ENCODE results near the gene EEF1AKMT2.

The EEF1AKMT2 gene

DNA sequence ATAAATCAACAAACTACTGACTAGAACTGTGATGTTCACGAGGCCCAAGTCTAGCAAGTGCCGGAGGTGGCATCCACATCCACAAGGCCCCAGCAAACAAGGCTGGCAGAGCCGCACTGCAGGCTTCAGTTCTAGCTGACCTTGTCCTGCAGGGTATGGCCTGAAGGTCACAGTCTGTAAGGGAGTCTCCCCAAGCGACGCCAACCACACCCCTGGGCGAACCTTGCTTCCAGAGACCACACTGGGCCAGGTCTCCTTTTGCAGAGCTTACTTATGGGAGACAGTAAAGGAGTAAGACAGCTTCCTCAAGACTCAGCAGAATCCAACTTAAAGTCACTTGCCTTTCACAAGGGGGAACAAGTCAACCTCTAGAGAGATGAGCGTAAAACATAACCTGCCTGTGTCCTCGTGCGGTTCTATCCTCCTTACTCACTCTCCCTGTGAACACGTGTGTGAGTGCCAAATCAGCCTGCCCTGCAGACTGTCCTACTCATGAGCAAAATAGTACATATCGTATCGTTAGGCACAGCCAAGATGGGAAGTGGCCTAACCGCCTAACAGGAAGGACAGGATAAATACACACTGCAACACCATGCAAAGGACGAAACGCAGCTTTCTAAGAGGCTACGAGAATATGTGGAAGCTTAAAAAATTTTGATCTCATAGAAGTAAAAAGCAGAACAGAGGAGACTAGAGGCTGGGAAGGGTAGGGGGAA is 70.2 kb downstream of the EEF1AKMT2 start:
- Histone ChIP-seq H3K4me1 (ENCODE audit: control insufficient read depth, insufficient read depth, low read length, unreplicated experiment) (peaks cover 34% of the 10 kb centered on the region), H3K4me3 (ENCODE audit: low read depth, low read length) (no peak overlapping the region), H3K27me3 (ENCODE audit: insufficient read depth, low read length) (no peaks in the 10 kb centered on the region), H2AFZ (ENCODE audit: low read length, unreplicated experiment) (no peak overlapping the region), H3K79me2 (ENCODE audit: control insufficient read depth, insufficient read depth, low read length, unreplicated experiment) (peaks cover 6% of the 10 kb centered on the region), H3K27ac (ENCODE audit: low read depth, low read length) (no peak overlapping the region), H3K36me3 (ENCODE audit: insufficient read depth, low read length) (no peaks in the 10 kb centered on the region)

DNA sequence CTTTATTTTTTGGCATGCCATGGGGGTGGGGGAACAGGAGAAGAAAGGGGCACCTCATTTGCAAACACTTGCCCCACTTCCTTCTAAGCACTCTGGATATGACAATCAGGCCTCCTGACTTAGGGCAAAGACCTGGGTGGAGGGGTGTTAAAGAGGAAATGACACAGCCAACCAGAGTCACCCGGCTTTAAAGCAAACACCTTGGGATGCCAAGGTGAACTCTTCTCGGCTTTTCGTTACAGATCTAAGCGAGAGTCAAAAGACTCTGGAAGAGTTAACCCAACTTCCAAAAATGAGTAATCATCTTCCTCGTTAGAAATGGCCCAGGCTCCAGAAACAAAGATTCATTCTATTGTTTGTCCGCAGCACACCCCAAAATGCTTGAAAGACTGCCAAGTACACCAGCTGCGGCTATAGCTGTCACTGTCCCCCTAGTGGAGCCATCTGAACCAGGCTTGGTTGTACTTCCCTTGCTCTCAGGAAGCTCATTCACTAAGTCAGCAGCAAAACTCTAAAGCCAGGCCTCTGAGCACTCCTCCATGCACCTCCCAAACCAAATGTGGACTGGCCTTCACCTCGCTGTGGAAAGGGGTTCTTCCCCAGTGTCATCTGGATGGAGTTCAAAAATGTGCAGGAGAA is 72.4 kb downstream of the EEF1AKMT2 start:
- H3K27ac ChIP-seq (ENCODE audit: low read depth, low read length), result no peak overlapping the region
- peaks cover 34% of the 10 kb centered on the region for H3K4me1 ChIP-seq (ENCODE audit: control insufficient read depth, insufficient read depth, low read length, unreplicated experiment)
- no peak overlapping the region for H3K4me3 ChIP-seq (ENCODE audit: low read depth, low read length)
- H3K79me2 ChIP-seq (ENCODE audit: control insufficient read depth, insufficient read depth, low read length, unreplicated experiment), result peaks cover 7% of the 10 kb centered on the region
- H2AFZ ChIP-seq (ENCODE audit: low read length, unreplicated experiment), result no peak overlapping the region
- no peaks in the 10 kb centered on the region for H3K27me3 ChIP-seq (ENCODE audit: insufficient read depth, low read length)
- H3K36me3 ChIP-seq (ENCODE audit: insufficient read depth, low read length), result no peaks in the 10 kb centered on the region

DNA sequence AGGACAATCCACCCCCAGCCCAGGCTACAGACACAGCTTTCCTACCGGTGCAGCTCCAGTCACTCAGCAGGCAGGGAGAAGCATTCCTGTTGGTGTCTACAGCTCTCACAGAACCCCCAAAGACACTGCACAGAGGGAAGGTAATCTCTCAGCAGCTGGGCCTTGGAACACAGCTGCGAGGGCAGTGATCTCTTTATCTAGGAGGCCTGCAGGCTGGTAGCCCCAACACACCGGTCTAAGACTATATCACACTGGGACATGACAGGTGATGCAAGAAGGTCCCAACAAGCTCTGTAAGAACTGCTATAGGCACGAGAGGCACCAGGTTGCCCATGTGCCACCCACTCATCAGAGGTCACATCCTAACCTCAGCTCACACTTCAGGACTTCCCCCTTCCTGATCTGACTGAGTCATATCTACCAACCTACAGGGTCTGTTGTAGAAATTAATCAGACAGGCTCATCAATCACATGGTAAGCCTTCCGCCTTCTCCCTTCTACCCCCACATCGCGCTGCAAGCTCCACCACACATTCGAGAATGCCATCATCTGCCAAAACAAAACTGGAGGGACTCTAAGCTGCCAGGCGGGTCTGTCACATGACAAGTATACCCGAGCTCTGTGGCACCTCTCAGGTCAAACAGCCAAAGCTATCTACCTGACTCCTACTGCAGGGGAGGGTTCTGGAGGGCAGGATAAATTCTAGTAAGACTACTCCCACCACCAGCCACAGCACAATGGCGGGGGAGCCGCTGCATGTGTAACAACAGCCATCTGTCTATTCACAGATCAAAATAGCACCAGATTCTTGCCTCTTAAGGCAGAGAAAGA is 73.6 kb downstream of the EEF1AKMT2 start:
- Histone ChIP-seq H3K79me2 (ENCODE audit: control insufficient read depth, insufficient read depth, low read length, unreplicated experiment) (peaks cover 3% of the 10 kb centered on the region), H3K27ac (ENCODE audit: low read depth, low read length) (no peak overlapping the region), H3K4me1 (ENCODE audit: control insufficient read depth, insufficient read depth, low read length, unreplicated experiment) (peaks cover 24% of the 10 kb centered on the region), H3K36me3 (ENCODE audit: insufficient read depth, low read length) (no peaks in the 10 kb centered on the region), H3K4me3 (ENCODE audit: low read depth, low read length) (no peak overlapping the region), H3K27me3 (ENCODE audit: insufficient read depth, low read length) (no peaks in the 10 kb centered on the region), H2AFZ (ENCODE audit: low read length, unreplicated experiment) (no peak overlapping the region)

DNA sequence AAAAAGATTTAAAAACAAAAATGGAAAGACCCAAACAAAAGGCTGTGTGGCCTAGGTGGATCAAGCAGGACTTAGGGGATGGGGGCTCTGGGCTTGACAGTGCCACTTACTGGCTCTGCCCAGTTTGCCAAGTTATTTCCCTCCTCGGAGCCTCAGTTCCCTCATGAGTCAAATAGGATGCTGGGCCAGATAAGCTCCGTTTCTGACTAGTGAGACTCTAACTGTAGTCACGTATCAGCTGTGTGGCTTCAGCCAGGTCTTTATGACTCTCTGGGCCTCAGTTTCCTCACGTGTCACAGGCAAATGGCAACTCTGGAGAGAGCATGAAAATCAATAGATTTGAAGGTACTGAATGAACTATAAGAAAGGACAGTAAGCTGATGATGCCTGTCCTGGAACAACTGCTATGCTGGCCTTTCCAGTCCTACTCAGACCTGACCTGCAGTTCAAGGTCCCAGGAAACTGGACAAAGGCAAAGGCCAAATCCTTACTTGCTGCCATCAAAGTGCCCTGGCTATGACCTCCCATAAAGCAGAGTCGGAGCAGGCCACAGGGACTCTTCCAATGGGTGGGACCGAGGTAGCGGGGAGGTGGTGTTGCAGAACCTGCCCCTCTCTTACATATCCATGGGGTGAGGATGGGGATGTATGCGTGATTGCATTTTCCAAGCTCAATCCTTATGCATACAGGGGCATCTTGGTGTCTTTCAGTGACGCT is 74.5 kb downstream of the EEF1AKMT2 start:
- Histone ChIP-seq H2AFZ (ENCODE audit: low read length, unreplicated experiment) (no peak overlapping the region), H3K79me2 (ENCODE audit: control insufficient read depth, insufficient read depth, low read length, unreplicated experiment) (peaks cover 3% of the 10 kb centered on the region), H3K4me3 (ENCODE audit: low read depth, low read length) (no peak overlapping the region), H3K27ac (ENCODE audit: low read depth, low read length) (no peak overlapping the region), H3K4me1 (ENCODE audit: control insufficient read depth, insufficient read depth, low read length, unreplicated experiment) (peaks cover 25% of the 10 kb centered on the region), H3K27me3 (ENCODE audit: insufficient read depth, low read length) (no peaks in the 10 kb centered on the region), H3K36me3 (ENCODE audit: insufficient read depth, low read length) (no peaks in the 10 kb centered on the region)

DNA sequence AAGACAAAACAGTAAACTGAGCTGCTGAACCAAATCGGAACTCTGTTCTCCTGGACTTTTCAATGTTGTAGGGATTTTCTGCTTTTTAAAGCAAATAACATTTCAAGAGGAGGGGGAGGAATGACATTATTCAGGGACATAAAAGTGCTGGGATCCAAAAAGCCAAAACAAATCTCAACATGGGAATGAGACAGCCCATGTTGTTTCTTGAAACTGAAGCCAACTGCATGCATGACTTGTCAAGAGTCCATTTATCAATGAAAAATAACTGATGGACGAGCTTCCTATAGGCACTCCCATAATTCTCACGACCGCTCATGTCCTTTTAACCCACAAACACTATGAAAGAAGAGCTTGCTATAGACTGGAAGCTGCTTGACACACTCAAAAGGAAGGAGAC is 75.3 kb downstream of the EEF1AKMT2 start:
- no peak overlapping the region for H3K27ac ChIP-seq (ENCODE audit: low read depth, low read length)
- H3K36me3 ChIP-seq (ENCODE audit: insufficient read depth, low read length), result no peaks in the 10 kb centered on the region
- H3K4me3 ChIP-seq (ENCODE audit: low read depth, low read length), result no peak overlapping the region
- H3K79me2 ChIP-seq (ENCODE audit: control insufficient read depth, insufficient read depth, low read length, unreplicated experiment), result peaks cover 3% of the 10 kb centered on the region
- no peaks in the 10 kb centered on the region for H3K27me3 ChIP-seq (ENCODE audit: insufficient read depth, low read length)
- peaks cover 25% of the 10 kb centered on the region for H3K4me1 ChIP-seq (ENCODE audit: control insufficient read depth, insufficient read depth, low read length, unreplicated experiment)
- H2AFZ ChIP-seq (ENCODE audit: low read length, unreplicated experiment), result no peak overlapping the region

DNA sequence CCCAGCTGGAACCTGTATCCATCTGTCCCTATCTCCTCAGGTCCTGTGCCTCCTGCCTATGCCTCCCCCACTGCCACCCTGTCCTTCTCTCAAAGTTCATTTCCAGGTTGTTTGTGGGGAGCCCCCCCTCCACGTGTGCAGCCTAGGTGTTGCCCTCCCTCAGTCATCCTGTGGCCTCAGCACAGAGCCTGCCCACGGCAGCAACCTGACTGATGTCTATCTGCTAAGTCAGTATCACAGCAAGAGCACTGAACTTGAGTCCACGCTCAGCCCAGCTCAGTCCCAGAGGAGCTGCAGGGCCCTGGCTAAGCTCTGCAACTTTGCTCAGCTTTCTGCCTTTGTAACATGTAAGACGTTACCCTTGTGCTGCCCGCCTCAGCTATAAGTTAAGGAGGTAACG is 76.2 kb downstream of the EEF1AKMT2 start:
- Histone ChIP-seq H3K27me3 (ENCODE audit: insufficient read depth, low read length) (no peaks in the 10 kb centered on the region), H3K36me3 (ENCODE audit: insufficient read depth, low read length) (no peaks in the 10 kb centered on the region), H3K4me1 (ENCODE audit: control insufficient read depth, insufficient read depth, low read length, unreplicated experiment) (peaks cover 25% of the 10 kb centered on the region), H3K4me3 (ENCODE audit: low read depth, low read length) (no peak overlapping the region), H3K79me2 (ENCODE audit: control insufficient read depth, insufficient read depth, low read length, unreplicated experiment) (peaks cover 5% of the 10 kb centered on the region), H3K27ac (ENCODE audit: low read depth, low read length) (no peak overlapping the region), H2AFZ (ENCODE audit: low read length, unreplicated experiment) (no peak overlapping the region)

DNA sequence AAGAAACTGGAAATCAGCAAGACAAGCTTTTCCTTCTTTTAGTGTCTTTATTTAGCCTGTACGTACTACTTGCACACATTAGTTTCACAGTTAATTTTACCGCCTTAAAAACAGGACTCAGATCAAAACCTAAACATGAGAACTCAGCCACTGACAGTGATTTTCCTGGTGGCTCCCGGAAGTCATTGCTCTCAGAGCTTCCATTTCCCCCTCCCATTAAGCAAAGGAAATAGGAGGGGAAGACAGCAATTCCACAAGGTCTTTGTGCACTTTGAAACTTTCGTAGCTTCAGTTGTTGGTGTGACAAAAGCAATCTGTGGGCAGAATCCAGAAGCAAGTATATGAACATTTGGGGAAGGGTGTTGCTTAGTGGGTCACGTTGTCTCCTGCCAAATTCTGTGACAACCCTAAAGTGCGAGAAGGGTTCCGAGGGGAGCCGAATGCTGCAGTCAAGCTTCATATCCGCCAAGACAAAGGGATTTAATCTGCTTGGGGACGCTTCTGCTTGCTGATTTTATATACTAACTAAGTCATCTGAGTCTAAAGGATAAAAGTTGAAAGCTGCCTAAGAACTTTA is 77.9 kb downstream of the EEF1AKMT2 start:
- Histone ChIP-seq H3K36me3 (ENCODE audit: insufficient read depth, low read length) (no peaks in the 10 kb centered on the region), H3K4me3 (ENCODE audit: low read depth, low read length) (no peak overlapping the region), H3K79me2 (ENCODE audit: control insufficient read depth, insufficient read depth, low read length, unreplicated experiment) (peaks cover 5% of the 10 kb centered on the region), H2AFZ (ENCODE audit: low read length, unreplicated experiment) (no peak overlapping the region), H3K27ac (ENCODE audit: low read depth, low read length) (no peak overlapping the region), H3K27me3 (ENCODE audit: insufficient read depth, low read length) (no peaks in the 10 kb centered on the region), H3K4me1 (ENCODE audit: control insufficient read depth, insufficient read depth, low read length, unreplicated experiment) (peaks cover 16% of the 10 kb centered on the region)

DNA sequence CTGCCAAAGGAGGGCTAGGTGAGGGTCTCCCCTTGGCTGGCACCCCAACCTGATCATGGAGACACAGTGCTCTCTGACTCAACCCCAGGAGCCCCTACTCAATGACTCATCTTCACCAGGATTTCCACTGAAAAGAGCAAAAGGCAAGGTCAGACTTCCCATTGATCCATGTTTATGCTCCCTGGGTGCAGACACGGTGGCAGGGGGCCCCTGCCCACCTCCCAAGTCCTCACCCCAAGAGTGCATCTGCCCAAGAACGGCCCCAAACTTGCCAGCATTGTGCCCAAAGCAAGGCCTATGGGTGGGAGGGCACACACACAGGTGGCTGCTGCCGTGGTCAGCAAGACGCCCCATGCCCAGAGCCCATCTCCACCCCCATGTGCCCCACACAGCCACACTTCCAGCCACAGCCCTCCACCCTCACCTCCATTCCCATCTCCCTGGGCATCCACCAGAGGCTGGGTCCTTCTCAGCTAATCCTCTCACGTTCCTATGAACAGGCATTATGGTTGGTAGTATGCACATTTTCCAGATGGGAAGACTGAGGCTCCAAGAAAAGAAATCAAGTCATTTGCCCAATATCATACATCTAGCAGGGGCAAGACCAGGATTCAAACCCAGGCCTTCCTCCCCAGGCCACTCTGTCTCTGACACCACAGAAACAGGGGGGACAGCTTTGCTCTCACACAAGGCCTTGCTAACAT is 78.8 kb downstream of the EEF1AKMT2 start:
- no peak overlapping the region for H2AFZ ChIP-seq (ENCODE audit: low read length, unreplicated experiment)
- no peak overlapping the region for H3K4me3 ChIP-seq (ENCODE audit: low read depth, low read length)
- H3K27me3 ChIP-seq (ENCODE audit: insufficient read depth, low read length), result no peaks in the 10 kb centered on the region
- H3K79me2 ChIP-seq (ENCODE audit: control insufficient read depth, insufficient read depth, low read length, unreplicated experiment), result peaks cover 5% of the 10 kb centered on the region
- H3K27ac ChIP-seq (ENCODE audit: low read depth, low read length), result no peak overlapping the region
- H3K36me3 ChIP-seq (ENCODE audit: insufficient read depth, low read length), result no peaks in the 10 kb centered on the region
- H3K4me1 ChIP-seq (ENCODE audit: control insufficient read depth, insufficient read depth, low read length, unreplicated experiment), result peaks cover 7% of the 10 kb centered on the region

DNA sequence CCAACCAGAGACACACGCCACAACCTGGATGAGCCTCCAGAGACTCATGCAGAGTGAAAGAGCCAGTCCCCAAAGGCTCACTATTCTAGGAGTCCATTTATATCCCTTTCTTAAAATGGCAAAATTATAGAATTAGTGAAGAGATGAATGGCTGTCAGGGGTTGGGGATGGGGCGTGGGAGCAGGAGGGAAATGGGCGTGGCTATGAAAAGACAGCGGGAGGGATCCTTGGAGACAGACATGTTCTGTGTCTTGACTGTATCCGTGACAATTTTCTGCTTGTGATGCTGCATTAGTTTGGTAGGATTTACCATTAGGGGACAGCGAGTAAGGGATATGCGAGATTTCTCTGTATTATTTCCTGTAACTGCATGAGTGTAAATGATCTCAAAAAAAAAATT is 80.5 kb downstream of the EEF1AKMT2 start:
- Histone ChIP-seq H3K4me3 (ENCODE audit: low read depth, low read length) (no peak overlapping the region), H3K79me2 (ENCODE audit: control insufficient read depth, insufficient read depth, low read length, unreplicated experiment) (peaks cover 7% of the 10 kb centered on the region), H3K4me1 (ENCODE audit: control insufficient read depth, insufficient read depth, low read length, unreplicated experiment) (peaks cover 13% of the 10 kb centered on the region), H2AFZ (ENCODE audit: low read length, unreplicated experiment) (no peak overlapping the region), H3K27ac (ENCODE audit: low read depth, low read length) (no peak overlapping the region), H3K27me3 (ENCODE audit: insufficient read depth, low read length) (no peaks in the 10 kb centered on the region), H3K36me3 (ENCODE audit: insufficient read depth, low read length) (no peaks in the 10 kb centered on the region)

Data from ACC112 (cell line).